ENCODE results near the gene CD300C.
"Not testable (repeated sequence)": the region's sequence is repeated elsewhere in the genome, so short reads cannot be mapped to it uniquely, and the experiment has no call there.

CD300C gene

GRCh38 chr17:74582633-74583032 is 36.7 kb upstream of the CD300C start:
- TF ChIP-seq, protein P1, sequence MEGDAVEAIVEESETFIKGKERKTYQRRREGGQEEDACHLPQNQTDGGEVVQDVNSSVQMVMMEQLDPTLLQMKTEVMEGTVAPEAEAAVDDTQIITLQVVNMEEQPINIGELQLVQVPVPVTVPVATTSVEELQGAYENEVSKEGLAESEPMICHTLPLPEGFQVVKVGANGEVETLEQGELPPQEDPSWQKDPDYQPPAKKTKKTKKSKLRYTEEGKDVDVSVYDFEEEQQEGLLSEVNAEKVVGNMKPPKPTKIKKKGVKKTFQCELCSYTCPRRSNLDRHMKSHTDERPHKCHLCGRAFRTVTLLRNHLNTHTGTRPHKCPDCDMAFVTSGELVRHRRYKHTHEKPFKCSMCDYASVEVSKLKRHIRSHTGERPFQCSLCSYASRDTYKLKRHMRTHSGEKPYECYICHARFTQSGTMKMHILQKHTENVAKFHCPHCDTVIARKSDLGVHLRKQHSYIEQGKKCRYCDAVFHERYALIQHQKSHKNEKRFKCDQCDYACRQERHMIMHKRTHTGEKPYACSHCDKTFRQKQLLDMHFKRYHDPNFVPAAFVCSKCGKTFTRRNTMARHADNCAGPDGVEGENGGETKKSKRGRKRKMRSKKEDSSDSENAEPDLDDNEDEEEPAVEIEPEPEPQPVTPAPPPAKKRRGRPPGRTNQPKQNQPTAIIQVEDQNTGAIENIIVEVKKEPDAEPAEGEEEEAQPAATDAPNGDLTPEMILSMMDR (conservative IDR thresholded peaks at IDR 0.05): no peak
- H3K27ac ChIP-seq: no peak overlapping the region

DNA sequence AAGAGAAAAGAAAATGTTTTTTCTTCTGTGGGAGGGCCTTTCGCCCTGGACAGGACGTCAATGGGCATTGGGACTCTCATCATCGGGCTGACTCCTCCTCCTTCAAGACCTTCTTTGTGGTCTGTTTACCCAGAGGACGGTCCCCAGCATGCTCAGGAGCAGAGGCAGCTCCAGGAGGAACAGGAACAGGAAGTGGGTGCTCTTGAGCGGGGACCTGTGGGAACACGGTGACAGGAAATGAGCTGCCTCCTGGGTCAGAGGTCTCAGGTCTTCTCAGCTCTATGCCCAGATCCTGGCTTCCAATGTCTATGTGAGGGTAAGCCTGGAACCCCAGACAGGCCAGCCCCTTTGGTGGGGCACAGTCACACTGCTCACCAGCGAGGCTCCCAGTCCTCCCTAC is 34.0 kb upstream of the CD300C start:
- no peak overlapping the region for H3K27ac ChIP-seq
- TF ChIP-seq, protein P1 (conservative IDR thresholded peaks at IDR 0.05): no peak

DNA sequence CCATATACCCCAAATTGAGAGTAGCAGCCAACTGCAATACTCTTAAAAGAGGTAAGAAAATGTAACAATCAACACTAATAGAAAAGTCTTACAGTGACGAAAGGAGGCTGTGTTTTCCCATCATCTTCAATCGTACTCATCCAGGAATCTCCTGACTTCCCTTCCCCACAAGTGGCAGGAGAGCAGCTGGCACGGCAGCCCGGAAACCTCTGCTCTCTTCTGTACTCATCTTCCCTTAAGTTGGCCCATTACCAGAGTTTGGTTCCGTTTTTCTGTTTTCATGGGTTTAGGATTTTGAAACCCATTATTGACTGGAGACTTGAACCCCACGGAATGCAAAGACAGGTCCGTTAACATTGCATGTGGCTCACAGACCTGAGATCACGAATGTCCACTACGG is 33.1 kb upstream of the CD300C start:
- H3K27ac ChIP-seq: no peak overlapping the region
- TF ChIP-seq, protein P1 (conservative IDR thresholded peaks at IDR 0.05): no peak

GRCh38 chr17:74574489-74575142 is 28.7 kb upstream of the CD300C start:
- no peak overlapping the region for H3K27ac ChIP-seq
- TF ChIP-seq, protein P1 (conservative IDR thresholded peaks at IDR 0.05): no peak

DNA sequence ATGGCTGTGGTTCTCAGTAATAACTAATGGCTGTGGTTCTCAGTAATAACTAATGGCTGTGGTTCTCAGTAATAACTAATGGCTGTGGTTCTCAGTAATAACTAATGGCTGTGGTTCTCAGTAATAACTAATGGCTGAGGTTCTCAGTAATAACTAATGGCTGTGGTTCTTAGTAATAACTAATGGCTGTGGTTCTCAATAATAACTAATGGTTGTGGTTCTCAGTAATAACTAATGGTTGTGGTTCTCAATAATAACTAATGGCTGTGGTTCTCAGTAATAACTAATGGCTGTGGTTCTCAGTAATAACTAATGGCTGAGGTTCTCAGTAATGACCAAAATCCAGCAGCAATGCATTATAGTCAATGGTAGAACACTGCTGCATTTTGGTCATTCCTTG is 27.7 kb upstream of the CD300C start:
- H3K27ac ChIP-seq: not testable (repeated sequence)

DNA sequence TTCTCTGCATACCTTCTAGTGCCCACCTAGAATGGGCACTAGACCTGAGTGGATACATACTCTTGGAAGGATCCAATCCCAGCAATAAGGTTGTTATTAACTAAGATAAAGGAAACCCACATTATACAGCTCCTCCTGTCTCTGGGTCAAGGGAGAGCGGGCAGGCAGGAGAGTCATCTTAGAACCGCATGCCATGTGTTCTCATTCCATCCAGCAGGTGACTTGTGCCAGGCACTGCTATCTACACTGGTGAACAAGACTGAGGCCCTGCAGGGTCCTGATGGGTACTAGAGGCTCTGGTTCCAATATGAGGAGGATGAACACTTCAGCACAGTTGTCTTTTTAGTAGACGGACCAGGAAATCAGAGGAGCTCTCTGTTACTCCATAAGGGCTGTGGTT is 27.3 kb upstream of the CD300C start:
- TF ChIP-seq, protein P1 (conservative IDR thresholded peaks at IDR 0.05): no peak
- H3K27ac ChIP-seq: no peak overlapping the region

GRCh38 chr17:74571621-74572270 is 25.8 kb upstream of the CD300C start:
- TF ChIP-seq, protein P1 (conservative IDR thresholded peaks at IDR 0.05): no peak
- no peak overlapping the region for H3K27ac ChIP-seq

Data from VCaP (cell line).